H1 (cell line): Measurements from ENCODE around the gene NRXN2. TPM values are rescaled to one million over a fixed set of nuclear protein-coding genes. Genes with fewer than 3 reads are reported as not detected.
"Not testable (repeated sequence)": the region's sequence is repeated elsewhere in the genome, so short reads cannot be mapped to it uniquely, and the experiment has no call there.

Experiments used
- CTCF ChIA-PET: fragments of 300-600 bp; sonication (Branson Sonifier 250); formaldehyde crosslinking; loops from one replicate; lab custom pipeline; 2021; ENCODE audit not compliant: partially characterized antibody; lab: Charles Lee
- POLR2A ChIA-PET: fragments of 300-600 bp; sonication (Branson Sonifier 250); formaldehyde crosslinking; loops from one replicate; lab custom pipeline; 2021; ENCODE audit warnings: inconsistent platforms; ENCODE audit not compliant: partially characterized antibody; lab: Charles Lee
- DNase-seq, 2 experiments: peaks; one replicate each; pipeline versions ENCODE4 v3.0.0 to v3.0.0-alpha.2; 2010 to 2022; ENCODE audit warnings: low spot score in 2 of 2, low read depth in 1 of 2, mixed read lengths in 1 of 2
- FAIRE-seq: peaks from 2 replicates; lab custom pipeline; 2011; peaks lifted over from hg19 to GRCh38; lab: Jason Lieb, UNC
- H2AFZ ChIP-seq: 2 replicates; pipeline ENCODE4 v1.8.1; 2012; ENCODE audit warnings: low read length, inconsistent platforms
- H2AK5ac ChIP-seq: 2 replicates; pipeline ENCODE4 v1.6.1; 2013; ENCODE audit warnings: low read depth, low read length
- H2BK120ac ChIP-seq: replicated peaks from 2 replicates; pipeline ENCODE3; 2013; ENCODE audit warnings: low read depth, low read length, inconsistent platforms
- H2BK12ac ChIP-seq: 2 replicates; pipeline ENCODE4 v1.6.1; 2013; ENCODE audit warnings: low read depth, low read length
- H2BK15ac ChIP-seq: 2 replicates; pipeline ENCODE4 v1.6.1; 2013; ENCODE audit warnings: low read length
- H2BK20ac ChIP-seq: 2 replicates; pipeline ENCODE4 v1.6.1; 2013; ENCODE audit warnings: low read length
- H2BK5ac ChIP-seq: 2 replicates; pipeline ENCODE4 v1.6.1; 2013; ENCODE audit warnings: low read depth, low read length
- H3K14ac ChIP-seq: 2 replicates; pipeline ENCODE4 v1.6.1; 2013; ENCODE audit warnings: inconsistent platforms; ENCODE audit not compliant: insufficient read length
- H3K18ac ChIP-seq: 2 replicates; pipeline ENCODE4 v1.6.1; 2013; ENCODE audit warnings: low read length; ENCODE audit errors: extremely low read depth
- H3K23ac ChIP-seq: 2 replicates; pipeline ENCODE4 v1.6.1; 2013; ENCODE audit warnings: inconsistent platforms; ENCODE audit not compliant: insufficient read length
- H3K23me2 ChIP-seq: 2 replicates; pipeline ENCODE4 v1.6.1; 2013; ENCODE audit warnings: low read depth, low read length
- H3K27ac ChIP-seq: 2 replicates; pipeline ENCODE4 v1.6.1; 2011; ENCODE audit warnings: low read depth, low read length, inconsistent platforms
- H3K27me3 ChIP-seq, 4 experiments: replicated peaks in 1 of 4; 1 replicate in 1 of 4; 2 replicates in 3 of 4; pipeline versions ENCODE4 v1.6.1 to v1.8.1; 2011 to 2013; ENCODE audit warnings: low read length in 3 of 4, mild to moderate bottlenecking in 3 of 4, inconsistent platforms in 2 of 4, mixed read lengths in 2 of 4, moderate library complexity in 1 of 4; ENCODE audit not compliant: control insufficient read depth in 3 of 4, insufficient read depth in 3 of 4; ENCODE audit errors: extremely low read depth in 1 of 4
- H3K36me3 ChIP-seq, 4 experiments: 2 replicates each; pipeline versions ENCODE4 v1.6.1 to v1.8.1; 2011 to 2013; ENCODE audit warnings: mild to moderate bottlenecking in 4 of 4, low read length in 3 of 4, moderate library complexity in 2 of 4, control low read depth in 1 of 4, inconsistent platforms in 1 of 4; ENCODE audit not compliant: insufficient read depth in 4 of 4, control insufficient read depth in 2 of 4
- H3K4ac ChIP-seq: replicated peaks from 2 replicates; pipeline ENCODE3; 2013; ENCODE audit warnings: low read length, low read depth, mixed read lengths, inconsistent platforms; ENCODE audit not compliant: insufficient read length
- H3K4me1 ChIP-seq, 4 experiments: replicated peaks in 1 of 4; 1 replicate in 1 of 4; 2 replicates in 3 of 4; pipeline versions ENCODE4 v1.6.1 to v1.8.1; 2011 to 2013; ENCODE audit warnings: low read length in 3 of 4, inconsistent platforms in 2 of 4, mixed read lengths in 1 of 4; ENCODE audit not compliant: insufficient read depth in 4 of 4, control insufficient read depth in 3 of 4
- H3K4me2 ChIP-seq, 2 experiments: 2 replicates each; pipeline versions ENCODE4 v1.6.1 to v1.8.1; 2011 to 2013; ENCODE audit warnings: low read depth in 2 of 2, low read length in 2 of 2, control low read depth in 1 of 2, inconsistent platforms in 1 of 2, mild to moderate bottlenecking in 1 of 2; ENCODE audit not compliant: insufficient read depth in 1 of 2
- H3K4me3 ChIP-seq, 4 experiments: fragments of 200-600, 300-600 bp in 1 of 4; sonication (generic), shearing (Covaris generic), sonication (Bioruptor Twin) in 1 of 4; 2 replicates each; pipeline versions ENCODE4 v1.5.1 to v1.8.1; 2011 to 2016; ENCODE audit warnings: low read length in 4 of 4, low read depth in 3 of 4, control low read depth in 2 of 4, inconsistent platforms in 2 of 4, mild to moderate bottlenecking in 2 of 4, mixed read lengths in 1 of 4, moderate library complexity in 1 of 4; ENCODE audit not compliant: insufficient read depth in 2 of 4; ENCODE audit errors: extremely low read depth in 1 of 4
- H3K56ac ChIP-seq: replicated peaks from 2 replicates; pipeline ENCODE3; 2013; ENCODE audit warnings: low read depth, mild to moderate bottlenecking, mixed read lengths, low read length, inconsistent platforms; ENCODE audit not compliant: insufficient read length
- H3K79me1 ChIP-seq: 2 replicates; pipeline ENCODE4 v1.6.1; 2013; ENCODE audit warnings: low read depth, low read length, control low read depth
- H3K79me2 ChIP-seq, 2 experiments: 2 replicates each; pipeline versions ENCODE4 v1.6.1 to v1.8.1; 2012 to 2013; ENCODE audit warnings: low read length in 2 of 2, mild to moderate bottlenecking in 2 of 2, inconsistent platforms in 1 of 2; ENCODE audit not compliant: insufficient read depth in 2 of 2, control insufficient read depth in 1 of 2
- H3K9ac ChIP-seq, 4 experiments: replicated peaks in 1 of 4; 1 replicate in 1 of 4; 2 replicates in 3 of 4; pipeline versions ENCODE4 v1.6.1 to v1.8.1; 2011 to 2013; ENCODE audit warnings: low read depth in 3 of 4, low read length in 3 of 4, control low read depth in 2 of 4, mild to moderate bottlenecking in 2 of 4, moderate library complexity in 2 of 4, inconsistent platforms in 1 of 4; ENCODE audit errors: extremely low read depth in 1 of 4
- H3K9me3 ChIP-seq, 2 experiments: 2 replicates each; pipeline versions ENCODE4 v1.6.1 to v1.8.1; 2012 to 2013; ENCODE audit warnings: mild to moderate bottlenecking in 2 of 2, moderate library complexity in 2 of 2, control low read depth in 1 of 2, inconsistent platforms in 1 of 2, low read depth in 1 of 2, low read length in 1 of 2, mixed read lengths in 1 of 2; ENCODE audit not compliant: insufficient read depth in 2 of 2
- H4K20me1 ChIP-seq, 2 experiments: replicated peaks in 1 of 2; 2 replicates each; pipeline versions ENCODE3 to v1.8.1; 2011 to 2013; ENCODE audit warnings: inconsistent platforms in 2 of 2, low read length in 2 of 2, mild to moderate bottlenecking in 1 of 2; ENCODE audit not compliant: insufficient read depth in 2 of 2, control insufficient read depth in 1 of 2
- H4K5ac ChIP-seq: 2 replicates; pipeline ENCODE4 v1.6.1; 2013; ENCODE audit warnings: low read length, low read depth, mixed read lengths, inconsistent platforms; ENCODE audit not compliant: insufficient read length
- H4K8ac ChIP-seq: 2 replicates; pipeline ENCODE4 v1.8.0; 2013; ENCODE audit warnings: mild to moderate bottlenecking, moderate library complexity, low read length, inconsistent platforms; ENCODE audit not compliant: insufficient read depth; ENCODE audit errors: extremely low read depth
- H4K91ac ChIP-seq: replicated peaks from 2 replicates; pipeline ENCODE3; 2013; ENCODE audit warnings: low read length, mixed read lengths, inconsistent platforms; ENCODE audit not compliant: insufficient read length
- ASH2L ChIP-seq: fragments of 200-600, 300-600 bp; sonication (generic); IDR thresholded peaks from one replicate; pipeline ENCODE4 v1.7.1; 2017; ENCODE audit warnings: low read length
- BRCA1 ChIP-seq: IDR thresholded peaks from 2 replicates; pipeline ENCODE4 v1.6.1; 2012; ENCODE audit warnings: low read depth, low read length, improper control_type of control experiment
- CREB1 ChIP-seq: IDR thresholded peaks from 2 replicates; pipeline ENCODE4 v1.6.1; 2012; ENCODE audit warnings: inconsistent platforms
- EP300 ChIP-seq, 2 experiments: IDR thresholded peaks; 1 replicate in 1 of 2; 2 replicates in 1 of 2; pipeline ENCODE4 v1.6.1; 2011 to 2012; ENCODE audit warnings: low read depth in 2 of 2, low read length in 2 of 2, mild to moderate bottlenecking in 2 of 2, borderline replicate concordance in 1 of 2, inconsistent platforms in 1 of 2, moderate library complexity in 1 of 2
- KDM1A ChIP-seq: fragments of 200-600, 300-600 bp; sonication (generic); IDR thresholded peaks from 2 replicates; pipeline ENCODE4 v1.7.1; 2016; ENCODE audit warnings: mild to moderate bottlenecking, low read length, borderline replicate concordance
- NRF1 ChIP-seq: IDR thresholded peaks from 2 replicates; pipeline ENCODE4 v1.6.1; 2011; ENCODE audit warnings: mild to moderate bottlenecking, low read depth, low read length, improper control_type of control experiment
- SRF ChIP-seq: IDR thresholded peaks from 2 replicates; pipeline ENCODE4 v1.6.1; 2011; ENCODE audit warnings: mild to moderate bottlenecking, low read depth, low read length, moderate library complexity
- WGBS, 2 experiments: shearing (Covaris generic) in 1 of 2; methylation state at CpG; one replicate each; pipeline versions ENCODE4 v1.1.6 to v1.1.7; 2013 to 2015; ENCODE audit warnings: low lambda C conversion rate in 2 of 2, mixed read lengths in 2 of 2, inconsistent platforms in 1 of 2, low coverage in 1 of 2, missing lambda C conversion rate in 1 of 2; ENCODE audit not compliant: insufficient replicate concordance in 2 of 2, insufficient coverage in 1 of 2, insufficient read length in 1 of 2; ENCODE audit errors: extremely low coverage in 1 of 2, missing lambda C conversion rate in 1 of 2; 5-methylcytosine and 5-hydroxymethylcytosine counted together
- polyA plus RNA-seq, 7 experiments: library from polyadenylated mRNA; depleted of rRNA in 3 of 7; stranded (reverse) in 5 of 7; unstranded in 2 of 7; fragments of >200 nt in 5 of 7; fragments of 200-250 nt in 2 of 7; gene quantifications; 1 replicate in 5 of 7; 2 replicates in 1 of 7; 4 replicates in 1 of 7; pipeline versions ENCODE4 v1.2.1 to v1.2.3, GENCODE V29; 2011 to 2013; ENCODE audit warnings: missing spikeins in 2 of 7, mixed read lengths in 2 of 7
- total RNA-seq: library from RNA; stranded (reverse); fragmentation: NEBNext Ultra II Directional; extraction: Animal tissue kit (Norgen Biotek cat#: 25700); gene quantifications from 2 replicates; pipeline ENCODE4 v1.2.1, GENCODE V29; 2021
- TF ChIP-seq, protein P1 (sequence below), 3 experiments: IDR thresholded peaks; 1 replicate in 2 of 3; 2 replicates in 1 of 3; pipeline versions ENCODE4 v1.5.1 to v1.6.1; 2011; ENCODE audit warnings: low read length in 3 of 3, mild to moderate bottlenecking in 3 of 3, inconsistent platforms in 2 of 3, low read depth in 1 of 3, moderate library complexity in 1 of 3; ENCODE audit not compliant: insufficient read depth in 1 of 3; ENCODE audit errors: control extremely low read depth in 1 of 3
- TF ChIP-seq, protein P2 (sequence below): IDR thresholded peaks from 2 replicates; pipeline ENCODE4 v1.6.1; 2012; ENCODE audit warnings: inconsistent platforms

Gene NRXN2
- total and polyA plus RNA-seq, 2 of the 8 experiments (the other 6 are each of a cell fraction or from before 2014, with no cell fraction given), result 1.3 to 11.5 TPM

DNA sequence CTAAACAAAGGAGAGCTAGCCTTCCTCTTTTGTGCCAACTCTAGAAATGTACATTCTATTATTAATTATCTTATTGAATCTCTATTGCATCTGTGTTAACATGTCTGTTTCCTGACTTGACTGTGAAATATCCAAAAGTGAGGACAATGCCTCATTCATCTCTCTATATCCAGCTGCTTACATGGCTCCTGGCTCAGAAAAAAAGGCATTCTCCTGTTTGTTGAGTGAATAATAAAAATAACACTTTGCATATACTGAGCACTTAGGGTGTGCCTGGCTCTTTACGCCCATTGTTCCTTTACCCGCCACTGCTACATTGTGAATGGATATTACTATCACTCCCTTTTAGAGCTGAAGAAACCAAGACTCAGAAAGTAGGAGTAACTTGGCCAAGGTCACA lies 19.9 kb downstream of the NRXN2 start (continued):
- TF ChIP-seq, protein P1, sequence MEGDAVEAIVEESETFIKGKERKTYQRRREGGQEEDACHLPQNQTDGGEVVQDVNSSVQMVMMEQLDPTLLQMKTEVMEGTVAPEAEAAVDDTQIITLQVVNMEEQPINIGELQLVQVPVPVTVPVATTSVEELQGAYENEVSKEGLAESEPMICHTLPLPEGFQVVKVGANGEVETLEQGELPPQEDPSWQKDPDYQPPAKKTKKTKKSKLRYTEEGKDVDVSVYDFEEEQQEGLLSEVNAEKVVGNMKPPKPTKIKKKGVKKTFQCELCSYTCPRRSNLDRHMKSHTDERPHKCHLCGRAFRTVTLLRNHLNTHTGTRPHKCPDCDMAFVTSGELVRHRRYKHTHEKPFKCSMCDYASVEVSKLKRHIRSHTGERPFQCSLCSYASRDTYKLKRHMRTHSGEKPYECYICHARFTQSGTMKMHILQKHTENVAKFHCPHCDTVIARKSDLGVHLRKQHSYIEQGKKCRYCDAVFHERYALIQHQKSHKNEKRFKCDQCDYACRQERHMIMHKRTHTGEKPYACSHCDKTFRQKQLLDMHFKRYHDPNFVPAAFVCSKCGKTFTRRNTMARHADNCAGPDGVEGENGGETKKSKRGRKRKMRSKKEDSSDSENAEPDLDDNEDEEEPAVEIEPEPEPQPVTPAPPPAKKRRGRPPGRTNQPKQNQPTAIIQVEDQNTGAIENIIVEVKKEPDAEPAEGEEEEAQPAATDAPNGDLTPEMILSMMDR (IDR thresholded peaks at IDR 0.05; ENCODE audit: control extremely low read depth in 1 of 3, insufficient read depth in 1 of 3, low read depth in 1 of 3, low read length in 3 of 3), result no peak
- TF ChIP-seq KDM1A (no peak), NRF1 (no peak), CREB1 (no peak), BRCA1 (no peak), EP300 (IDR thresholded peaks at IDR 0.05; ENCODE audit: borderline replicate concordance in 1 of 2, low read depth in 2 of 2, low read length in 2 of 2) (no peak), ASH2L (no peak), SRF (no peak)
- TF ChIP-seq, protein P2, sequence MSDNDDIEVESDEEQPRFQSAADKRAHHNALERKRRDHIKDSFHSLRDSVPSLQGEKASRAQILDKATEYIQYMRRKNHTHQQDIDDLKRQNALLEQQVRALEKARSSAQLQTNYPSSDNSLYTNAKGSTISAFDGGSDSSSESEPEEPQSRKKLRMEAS, result no peak

DNA sequence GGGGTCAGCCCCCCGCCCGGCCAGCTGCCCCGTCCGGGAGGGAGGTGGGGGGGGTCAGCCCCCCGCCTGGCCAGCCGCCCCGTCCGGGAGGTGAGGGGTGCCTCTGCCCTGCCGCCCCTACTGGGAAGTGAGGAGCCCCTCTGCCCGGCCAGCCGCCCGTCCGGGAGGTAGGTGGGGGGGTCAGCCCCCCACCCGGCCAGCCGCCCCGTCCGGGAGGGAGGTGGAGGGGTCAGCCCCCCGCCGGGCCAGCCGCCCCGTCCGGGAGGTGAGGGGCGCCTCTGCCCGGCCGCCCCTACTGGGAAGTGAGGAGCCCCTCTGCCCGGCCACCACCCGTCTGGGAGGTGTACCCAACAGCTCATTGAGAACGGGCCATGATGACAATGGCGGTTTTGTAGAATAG lies 21.0 kb downstream of the NRXN2 start:
- H3K23me2 ChIP-seq, H4K5ac ChIP-seq, H2BK15ac ChIP-seq, H3K79me2 ChIP-seq, H3K79me1 ChIP-seq, H3K4ac ChIP-seq, H3K36me3 ChIP-seq, POLR2A ChIA-PET, H3K9ac ChIP-seq, H2BK120ac ChIP-seq, H4K20me1 ChIP-seq, H2BK20ac ChIP-seq, H4K91ac ChIP-seq, H3K4me3 ChIP-seq, H4K8ac ChIP-seq, H3K4me2 ChIP-seq, H3K14ac ChIP-seq, H2BK5ac ChIP-seq, H2AFZ ChIP-seq, CTCF ChIA-PET, DNase-seq, FAIRE-seq, H3K9me3 ChIP-seq, H3K23ac ChIP-seq, H3K27me3 ChIP-seq, H2BK12ac ChIP-seq, H3K27ac ChIP-seq, H3K18ac ChIP-seq, H3K56ac ChIP-seq, H2AK5ac ChIP-seq, H3K4me1 ChIP-seq: not testable (repeated sequence)
- 96% methylated on average over 4 of the region's 29 CpGs; no CpG with 5 or more reads in 1 of the 2 experiments for WGBS, 2 experiments
